ENCODE data around the gene GNB1L. TPM values are rescaled to one million over a fixed set of nuclear protein-coding genes. Genes with fewer than 3 reads are reported as not detected.

Gene GNB1L
- total RNA-seq, 4 donors from 2014 or later = 1.8 to 5.1 (median 4.5) TPM

- no peaks in the 10 kb centered on the region for H3K9me3 ChIP-seq
- WGBS, 2 donors = 88 to 93% methylated on average over 5 to 9 of the region's 10 CpGs
- intact Hi-C loops (cut with DNase I) = no loop called here
- H3K4me1 ChIP-seq = peaks cover 8 to 21% of the 10 kb centered on the region in 2 donors
- no peak for TF ChIP-seq POLR2A (IDR thresholded peaks at IDR 0.05)
- peaks cover 22% of the 10 kb centered on the region for H3K27me3 ChIP-seq
- no peak for DNase-seq
- no peak overlapping the region for H3K27ac ChIP-seq
- H3K4me3 ChIP-seq (replicated peaks in 1 of 3) = no peak overlapping the region
- H3K36me3 ChIP-seq = no peaks in the 10 kb centered on the region
Measured at GRCh38 chr22:19753090-19753842, 101.4 kb downstream of the GNB1L start.

- intact Hi-C loops (cut with DNase I) = no loop called here
- 86 to 97% methylated on average over 5 to 13 of the region's 14 CpGs for whole genome bisulfite sequencing, 2 donors
- H3K4me1 ChIP-seq = peaks cover 7 to 16% of the 10 kb centered on the region in 2 donors
- DNase-seq = no peak
- H3K36me3 ChIP-seq = no peaks in the 10 kb centered on the region
- no peak overlapping the region for H3K27ac ChIP-seq
- H3K27me3 ChIP-seq = peaks cover 19% of the 10 kb centered on the region
- H3K9me3 ChIP-seq = no peaks in the 10 kb centered on the region
- TF ChIP-seq CTCF (IDR thresholded peaks at IDR 0.05) = no peak
- TF ChIP-seq POLR2A (IDR thresholded peaks at IDR 0.05) = no peak
- H3K4me3 ChIP-seq (replicated peaks in 1 of 3) = no peak overlapping the region
Measured at GRCh38 chr22:19751497-19752245, 103.0 kb downstream of the GNB1L start.

GRCh38 chr22:19750507-19751490 lies 103.9 kb downstream of the GNB1L start:
- Histone ChIP-seq H3K36me3 (no peaks in the 10 kb centered on the region), H3K9me3 (no peaks in the 10 kb centered on the region), H3K4me1 (peaks cover 0 to 10% of the 10 kb centered on the region in 2 donors), H3K4me3 (replicated peaks in 1 of 3) (no peak overlapping the region), H3K27ac (no peak overlapping the region), H3K27me3 (peaks cover 10% of the 10 kb centered on the region)
- intact Hi-C loops (cut with DNase I) = no loop called here
- DNase-seq = no peak
- 61 to 64% methylated on average over 19 to 24 of the region's 27 CpGs for WGBS, 2 donors
- TF ChIP-seq POLR2A (IDR thresholded peaks at IDR 0.05) (no peak), CTCF (IDR thresholded peaks at IDR 0.05) (no peak)

GRCh38 chr22:19749876-19750275 lies 104.8 kb downstream of the GNB1L start:
- no peak overlapping the region for H3K27ac ChIP-seq
- TF ChIP-seq CTCF (IDR thresholded peaks at IDR 0.05) (no peak), POLR2A (IDR thresholded peaks at IDR 0.05) (no peak)
- H3K4me1 ChIP-seq = peaks cover 0 to 4% of the 10 kb centered on the region in 2 donors
- WGBS, 2 donors = 90 to 94% methylated on average over 2 to 11 of the region's 12 CpGs
- H3K27me3 ChIP-seq = peaks cover 3% of the 10 kb centered on the region
- H3K36me3 ChIP-seq = no peaks in the 10 kb centered on the region
- DNase-seq = no peak
- no peaks in the 10 kb centered on the region for H3K9me3 ChIP-seq
- intact Hi-C loops (cut with DNase I) = no loop called here
- H3K4me3 ChIP-seq (replicated peaks in 1 of 3) = no peak overlapping the region

- H3K36me3 ChIP-seq = no peaks in the 10 kb centered on the region
- H3K4me1 ChIP-seq = peaks cover 0 to 4% of the 10 kb centered on the region in 2 donors
- WGBS, 2 donors = 71 to 81% methylated on average over 7 to 14 of the region's 15 CpGs
- DNase-seq = no peak
- no peak overlapping the region for H3K4me3 ChIP-seq (replicated peaks in 1 of 3)
- H3K27me3 ChIP-seq = no peaks in the 10 kb centered on the region
- TF ChIP-seq CTCF (IDR thresholded peaks at IDR 0.05) (no peak), POLR2A (IDR thresholded peaks at IDR 0.05) (no peak)
- no peak overlapping the region for H3K27ac ChIP-seq
- H3K9me3 ChIP-seq = no peaks in the 10 kb centered on the region
- intact Hi-C loops (cut with DNase I) = no loop called here
Measured at GRCh38 chr22:19748991-19749664, 105.5 kb downstream of the GNB1L start.
